ENCODE results near the gene CACNA1H.

GRCh38 chr16:1169285-1170075, 16.6 kb downstream of the CACNA1H start:
- TF ChIP-seq ZNF274 (IDR thresholded peaks at IDR 0.05; ENCODE audit: borderline replicate concordance, extremely low read depth, low read length): no peak
- no peak for TF ChIP-seq CTCF (IDR thresholded peaks at IDR 0.05; ENCODE audit: control extremely low read depth in 1 of 3, insufficient read depth in 1 of 3, low read depth in 1 of 3, low read length in 3 of 3)
- no peak for TF ChIP-seq POLR2A (IDR thresholded peaks at IDR 0.05; ENCODE audit: control extremely low read depth in 1 of 2, low read depth in 2 of 2, low read length in 2 of 2)
- TF ChIP-seq SP1 (IDR thresholded peaks at IDR 0.05; ENCODE audit: low read depth, low read length): no peak
- no peak for TF ChIP-seq POLR2AphosphoS5 (IDR thresholded peaks at IDR 0.05; ENCODE audit: low read depth, low read length)
- no peak for TF ChIP-seq HDAC6 (IDR thresholded peaks at IDR 0.05; ENCODE audit: low read depth, low read length)
- TF ChIP-seq MAX (IDR thresholded peaks at IDR 0.05): no peak
- TF ChIP-seq RAD21 (IDR thresholded peaks at IDR 0.05 in 1 of 2, conservative IDR thresholded peaks at IDR 0.05 in 1 of 2; ENCODE audit: low read depth in 2 of 2, low read length in 2 of 2): no peak
- TF ChIP-seq EP300 (IDR thresholded peaks at IDR 0.05; ENCODE audit: borderline replicate concordance in 1 of 2, low read depth in 2 of 2, low read length in 2 of 2): no peak
- TF ChIP-seq RXRA (IDR thresholded peaks at IDR 0.05; ENCODE audit: insufficient read depth, low read depth, low read length): no peak
- TF ChIP-seq EZH2 (IDR thresholded peaks at IDR 0.05; ENCODE audit: low read depth, low read length, severe bottlenecking): no peak
- TF ChIP-seq SIX5 (IDR thresholded peaks at IDR 0.05; ENCODE audit: low read depth, low read length): no peak
- TF ChIP-seq CEBPB (IDR thresholded peaks at IDR 0.05; ENCODE audit: low read depth, low read length): no peak
